Measurements from ENCODE around the gene KCNH4.
"Not testable (repeated sequence)": the region's sequence is repeated elsewhere in the genome, so short reads cannot be mapped to it uniquely, and the experiment has no call there.

Gene KCNH4

DNA sequence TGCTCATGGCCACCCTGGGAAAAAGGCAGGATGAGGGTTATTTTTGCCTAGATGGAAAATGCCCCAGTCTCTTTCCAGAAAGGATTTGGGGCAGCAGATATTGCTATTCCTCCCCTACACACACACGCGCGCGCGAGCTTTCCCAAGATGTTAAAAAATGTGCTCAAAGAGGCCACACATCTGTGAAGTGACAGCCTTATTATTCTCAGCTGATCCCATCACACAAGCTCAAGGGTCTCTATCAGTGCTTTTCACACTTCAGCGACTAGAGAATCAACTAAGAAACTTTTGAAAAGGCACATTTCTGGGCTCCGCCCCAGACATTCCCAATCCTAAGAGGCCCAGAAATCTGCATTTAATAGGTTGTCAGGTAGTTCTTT, 20.4 kb downstream of the KCNH4 start:
- no peak for TF ChIP-seq JUND (IDR thresholded peaks at IDR 0.05; ENCODE audit: low read depth)
- DNase-seq (ENCODE audit: low read depth in 1 of 2, low spot score in 1 of 2): no peak
- in situ Hi-C loops (cut with HindIII; ENCODE audit: low pct_unique_long_range_greater_than_20kb, low sequenced_read_pairs): no loop called here

DNA sequence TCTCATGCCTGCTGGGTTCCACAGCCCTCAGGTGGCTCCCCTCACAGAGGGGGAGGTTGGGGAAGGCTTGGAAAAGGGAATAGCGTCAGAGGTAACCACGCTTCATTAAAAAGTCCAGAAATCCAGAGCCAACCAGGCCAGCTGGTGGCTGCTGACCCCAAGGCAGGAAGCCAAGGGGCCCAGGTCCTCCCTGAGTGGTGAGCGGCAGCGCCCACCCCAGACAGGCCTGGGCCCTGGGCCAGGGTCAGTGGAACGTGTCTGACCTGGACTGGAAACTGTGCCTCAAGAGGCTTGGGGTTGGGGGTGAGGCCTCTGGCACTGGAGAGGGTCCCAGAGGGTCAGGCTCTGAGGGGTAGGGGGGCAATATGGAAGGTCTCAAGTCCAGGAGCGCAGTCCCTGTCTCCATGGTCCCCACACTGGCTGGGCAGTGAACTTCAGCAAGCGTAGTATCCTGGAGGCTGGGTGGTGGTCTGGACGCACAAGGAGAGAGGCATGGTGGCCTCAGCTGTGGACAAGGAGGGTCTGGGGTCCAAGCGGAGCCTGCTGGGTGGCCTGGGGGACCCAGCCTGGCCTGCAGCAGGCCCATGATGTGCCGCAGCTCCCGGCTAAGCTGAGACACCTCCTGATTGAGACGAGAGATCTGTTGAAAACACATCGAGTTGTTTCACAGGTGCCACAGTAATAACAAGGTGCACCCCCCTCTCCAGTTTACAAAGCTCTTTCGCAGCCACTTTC, 21.0 kb downstream of the KCNH4 start:
- no peak for DNase-seq (ENCODE audit: low read depth in 1 of 2, low spot score in 1 of 2)
- TF ChIP-seq JUND (IDR thresholded peaks at IDR 0.05; ENCODE audit: low read depth): no peak
- in situ Hi-C loops (cut with HindIII; ENCODE audit: low pct_unique_long_range_greater_than_20kb, low sequenced_read_pairs): no loop called here

DNA sequence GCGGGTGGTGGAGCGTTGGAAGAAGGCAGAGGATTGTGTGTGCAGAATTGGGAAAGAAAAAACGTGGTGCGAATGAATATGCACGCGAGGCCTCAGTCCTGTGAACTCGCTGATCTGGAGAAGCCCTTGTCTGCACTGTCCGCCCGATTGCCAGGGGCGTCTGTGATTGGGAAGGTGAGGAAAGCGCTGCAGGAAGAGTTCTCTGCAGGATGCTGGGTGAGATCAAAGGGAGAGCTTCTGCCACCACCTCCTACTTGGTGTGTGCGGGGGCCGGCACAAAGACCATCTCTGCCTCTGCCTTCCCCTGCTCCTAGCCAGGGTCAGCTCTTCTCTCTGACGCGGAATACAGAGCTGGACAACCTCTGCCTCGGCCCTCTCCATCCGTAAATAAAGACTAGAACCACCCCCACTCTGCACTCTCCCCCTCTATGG, 25.3 kb downstream of the KCNH4 start:
- DNase-seq (ENCODE audit: low read depth in 1 of 2, low spot score in 1 of 2): no peak
- in situ Hi-C loops (cut with HindIII; ENCODE audit: low pct_unique_long_range_greater_than_20kb, low sequenced_read_pairs): no loop called here
- TF ChIP-seq JUND (IDR thresholded peaks at IDR 0.05; ENCODE audit: low read depth): no peak

DNA sequence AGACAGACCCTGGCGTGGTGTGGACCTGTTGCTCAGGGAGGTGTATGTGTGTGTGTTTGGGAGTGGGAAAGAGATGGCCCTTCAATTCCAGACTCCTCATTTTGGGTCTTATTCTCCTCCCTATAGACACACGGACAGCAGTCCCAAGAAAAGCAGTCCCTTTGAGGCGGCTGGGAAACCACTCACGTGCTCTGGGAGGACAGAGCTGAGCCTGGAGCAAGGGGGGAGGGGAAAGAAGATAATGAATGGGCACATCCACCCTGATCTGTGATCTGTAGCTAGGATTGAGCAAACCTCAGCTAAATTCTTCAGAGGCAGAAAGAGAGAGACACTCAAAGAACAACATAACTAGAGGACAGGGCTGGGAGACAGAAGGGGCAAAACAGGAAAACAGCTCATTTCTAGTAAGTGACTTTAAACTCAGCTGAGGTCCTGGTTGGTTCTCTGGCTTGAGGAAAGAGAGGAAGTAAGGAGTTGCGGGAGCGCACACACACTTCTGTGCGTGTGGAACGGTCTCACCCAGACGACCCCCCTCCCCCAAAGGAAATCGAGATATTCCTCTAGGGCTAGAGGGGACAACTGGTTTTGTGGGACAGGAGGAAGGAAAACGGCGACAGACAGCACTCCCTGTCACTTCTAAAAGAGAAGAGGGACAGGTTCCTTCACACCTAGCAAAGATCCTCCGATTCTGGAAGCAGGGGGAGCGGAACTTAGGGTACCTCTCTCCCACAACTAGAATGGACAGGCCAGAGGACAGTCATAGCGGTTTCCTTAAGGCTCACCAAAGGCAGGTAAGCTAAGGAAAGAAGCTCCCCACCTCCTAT, 26.8 kb downstream of the KCNH4 start:
- in situ Hi-C loops (cut with HindIII; ENCODE audit: low pct_unique_long_range_greater_than_20kb, low sequenced_read_pairs): no loop called here
- DNase-seq (ENCODE audit: low read depth in 1 of 2, low spot score in 1 of 2): peak in 1 of 2 experiments; percentile 42
- TF ChIP-seq JUND (IDR thresholded peaks at IDR 0.05; ENCODE audit: low read depth): no peak

DNA sequence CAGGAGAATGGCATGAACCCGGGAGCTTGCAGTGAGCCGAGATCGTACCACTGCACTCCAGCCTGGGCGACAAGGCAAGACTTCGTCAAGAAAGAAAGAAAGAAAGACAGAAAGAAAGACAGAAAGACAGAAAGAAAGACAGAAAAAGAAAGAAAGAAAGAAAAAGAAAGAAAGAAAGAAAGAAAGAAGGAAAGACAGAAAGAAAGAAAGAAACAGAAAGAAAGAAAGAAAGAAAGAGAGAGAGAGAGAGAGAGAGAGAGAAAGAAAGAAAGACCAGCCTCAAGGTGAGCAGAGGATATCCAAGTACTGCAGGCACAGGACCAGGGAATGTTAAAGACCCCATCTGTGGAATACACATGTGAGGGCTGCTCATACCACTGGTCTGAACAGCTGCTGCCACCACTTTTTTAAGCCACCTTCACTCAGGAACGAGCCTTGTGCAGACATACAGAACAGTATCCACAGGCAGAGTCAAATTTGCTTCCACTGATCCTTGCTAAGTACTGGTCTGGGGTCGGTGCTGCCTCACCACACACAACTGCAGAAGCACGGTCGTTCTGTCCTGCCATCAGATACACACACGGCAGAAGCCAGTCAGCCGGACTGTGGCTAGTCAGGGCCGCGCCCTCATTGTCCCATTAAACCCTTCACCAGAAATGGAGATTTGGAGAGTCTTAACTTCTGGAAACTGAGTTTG, 33.9 kb downstream of the KCNH4 start:
- no peak for DNase-seq (ENCODE audit: low read depth in 1 of 2, low spot score in 1 of 2)
- TF ChIP-seq JUND (IDR thresholded peaks at IDR 0.05; ENCODE audit: low read depth): no peak
- in situ Hi-C loops (cut with HindIII; ENCODE audit: low pct_unique_long_range_greater_than_20kb, low sequenced_read_pairs): no loop called here

DNA sequence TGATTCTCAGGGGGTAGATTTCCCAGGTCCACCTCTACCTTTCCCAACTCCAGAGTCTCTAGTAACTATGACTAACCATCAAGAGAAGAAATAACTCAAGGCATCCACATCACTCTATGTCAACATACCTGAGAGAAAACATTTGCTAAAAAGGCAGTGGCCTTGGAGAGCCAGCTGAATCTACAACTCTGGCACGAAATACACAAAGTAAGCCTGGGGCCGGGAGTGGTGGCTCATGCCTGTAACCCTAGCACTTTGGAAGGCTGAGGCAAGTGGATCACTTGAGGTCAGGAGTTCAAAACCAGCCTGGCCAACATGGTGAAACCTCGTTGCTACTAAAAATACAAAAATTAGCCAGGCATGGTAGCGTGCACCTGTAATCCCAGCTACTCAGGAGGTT, 37.8 kb downstream of the KCNH4 start:
- in situ Hi-C loops (cut with HindIII; ENCODE audit: low pct_unique_long_range_greater_than_20kb, low sequenced_read_pairs): not testable (repeated sequence)

DNA sequence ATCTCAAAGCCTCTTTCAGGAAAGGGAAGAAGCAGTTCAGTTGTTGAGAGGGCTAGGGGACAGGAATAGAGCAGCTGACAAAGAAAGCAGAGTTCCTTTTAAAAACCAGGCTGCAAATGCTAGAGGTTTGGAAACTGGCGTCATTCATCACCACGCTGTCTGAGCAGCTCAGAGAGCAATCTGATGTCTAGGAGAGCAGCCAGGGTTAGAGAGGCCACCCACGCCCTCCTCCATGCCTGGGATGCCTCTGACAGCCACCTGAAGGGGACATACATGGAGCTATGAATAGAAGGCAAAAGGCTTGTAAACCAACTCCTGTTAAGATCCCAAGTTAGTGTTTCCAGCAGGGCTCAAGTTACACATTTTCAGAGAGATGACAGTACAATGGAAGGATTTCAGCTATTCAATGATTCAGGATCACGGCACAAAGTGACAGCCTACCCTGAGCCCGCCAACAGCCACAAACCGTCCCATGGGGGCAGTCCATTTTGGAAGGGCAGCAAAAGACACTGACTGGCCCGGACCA, 38.5 kb downstream of the KCNH4 start:
- in situ Hi-C loops (cut with HindIII; ENCODE audit: low pct_unique_long_range_greater_than_20kb, low sequenced_read_pairs): no loop called here
- no peak for TF ChIP-seq JUND (IDR thresholded peaks at IDR 0.05; ENCODE audit: low read depth)
- DNase-seq (ENCODE audit: low read depth in 1 of 2, low spot score in 1 of 2): no peak

More for the DNA sequence above, 37.8 kb downstream of the KCNH4 start:
- peak in 1 of 2 experiments; percentile 75 for DNase-seq (ENCODE audit: low read depth in 1 of 2, low spot score in 1 of 2)

DNA sequence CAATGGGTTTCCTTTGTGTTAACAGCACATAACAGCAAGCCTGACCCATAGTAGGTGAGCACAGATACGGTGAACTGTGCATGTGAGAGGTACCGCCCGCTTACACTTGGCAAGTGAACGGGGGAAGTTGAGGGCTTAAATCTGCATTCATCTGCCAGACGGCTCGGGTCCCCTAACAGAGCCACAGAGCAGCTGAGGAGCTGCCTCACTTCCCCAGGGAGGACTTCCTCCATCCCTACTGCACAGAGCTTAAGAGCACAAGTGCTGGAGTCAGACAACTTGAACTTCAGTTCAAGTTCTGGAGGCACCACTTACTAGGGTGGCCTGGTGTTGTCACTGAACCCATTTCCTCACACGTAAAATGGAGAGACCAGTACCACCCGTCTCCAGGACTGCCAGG, 39.6 kb downstream of the KCNH4 start:
- in situ Hi-C loops (cut with HindIII; ENCODE audit: low pct_unique_long_range_greater_than_20kb, low sequenced_read_pairs): no loop called here
- no peak for DNase-seq (ENCODE audit: low read depth in 1 of 2, low spot score in 1 of 2)
- TF ChIP-seq JUND (IDR thresholded peaks at IDR 0.05; ENCODE audit: low read depth): no peak

DNA sequence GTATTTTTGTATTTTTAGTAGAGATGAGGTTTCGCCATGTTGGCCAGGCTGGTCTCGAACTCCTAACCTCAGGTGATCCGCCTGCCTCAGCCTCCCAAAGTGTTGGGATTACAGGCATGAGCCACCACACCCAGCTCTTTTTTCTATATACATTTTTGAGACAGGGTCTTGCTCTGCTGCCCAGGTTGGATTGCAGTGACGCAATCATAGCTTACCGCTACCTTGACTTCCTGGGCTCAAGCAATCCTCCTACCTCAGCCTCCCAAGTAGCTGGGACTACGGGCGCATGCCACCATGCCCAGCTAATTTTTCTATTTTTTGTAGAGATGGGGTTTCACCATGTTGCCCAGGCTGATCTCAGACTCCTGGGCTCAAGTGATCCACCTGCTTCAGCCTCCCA, 40.3 kb downstream of the KCNH4 start:
- in situ Hi-C loops (cut with HindIII; ENCODE audit: low pct_unique_long_range_greater_than_20kb, low sequenced_read_pairs); DNase-seq (ENCODE audit: low read depth in 1 of 2, low spot score in 1 of 2): not testable (repeated sequence)

DNA sequence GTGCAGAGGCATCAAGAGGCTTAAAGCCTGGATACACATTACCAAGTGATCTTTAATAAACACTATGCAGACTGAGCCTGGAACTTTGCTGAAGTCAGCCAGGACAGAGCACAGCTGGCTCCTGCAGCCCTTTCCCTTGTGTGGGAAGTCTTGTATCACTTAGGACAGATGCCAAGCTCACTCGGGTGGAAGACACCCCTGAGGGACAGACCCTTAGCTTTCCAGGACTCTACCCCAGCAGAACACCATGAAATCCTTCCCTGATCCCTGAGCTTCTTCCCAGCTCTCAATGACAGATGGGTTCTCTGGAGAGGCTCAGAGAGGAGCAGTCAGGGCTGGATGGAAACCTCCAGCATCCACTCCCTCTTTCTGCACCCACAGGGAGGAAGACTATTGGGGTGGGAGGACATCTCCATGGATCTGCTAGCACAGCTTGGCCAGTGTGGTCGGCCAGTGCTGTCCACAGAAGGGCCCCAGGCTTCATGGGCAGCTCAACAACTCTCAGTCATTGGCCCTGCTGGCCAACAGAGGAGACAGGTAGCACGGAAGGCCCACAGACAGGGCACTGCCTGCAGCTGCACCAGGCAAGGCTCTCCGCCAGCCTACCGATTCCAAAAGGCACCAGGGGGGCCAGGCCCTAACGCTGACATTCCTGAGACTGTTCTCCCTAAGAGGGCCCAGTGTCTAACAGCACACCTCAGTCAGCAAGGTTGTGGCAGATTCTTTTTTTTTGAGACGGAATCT, 42.0 kb downstream of the KCNH4 start:
- in situ Hi-C loops (cut with HindIII; ENCODE audit: low pct_unique_long_range_greater_than_20kb, low sequenced_read_pairs): no loop called here
- DNase-seq (ENCODE audit: low read depth in 1 of 2, low spot score in 1 of 2): no peak
- no peak for TF ChIP-seq JUND (IDR thresholded peaks at IDR 0.05; ENCODE audit: low read depth)

DNA sequence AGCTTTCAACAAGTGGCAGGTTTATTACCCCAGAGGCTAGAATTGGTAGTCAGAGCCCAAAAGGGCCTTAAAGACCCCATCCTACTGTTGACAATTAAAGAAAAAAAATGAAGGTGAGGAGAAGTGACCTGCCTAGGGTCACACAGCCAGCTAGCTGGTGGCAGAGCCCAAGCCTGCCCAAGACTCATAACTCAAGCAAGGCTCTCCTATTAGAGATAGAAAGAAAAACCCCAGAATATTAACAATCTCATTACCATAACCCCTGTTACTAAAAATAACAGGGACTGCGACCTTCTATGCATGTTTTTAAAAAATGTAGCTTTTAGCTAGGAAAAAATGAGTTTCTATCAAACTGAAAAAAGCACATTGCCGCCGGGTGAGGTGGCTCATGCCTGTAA, 44.3 kb downstream of the KCNH4 start:
- TF ChIP-seq JUND (IDR thresholded peaks at IDR 0.05; ENCODE audit: low read depth): no peak
- in situ Hi-C loops (cut with HindIII; ENCODE audit: low pct_unique_long_range_greater_than_20kb, low sequenced_read_pairs): no loop called here
- DNase-seq (ENCODE audit: low read depth in 1 of 2, low spot score in 1 of 2): no peak
